ENCODE results near the gene SF3A1.

The SF3A1 gene

GRCh38 chr22:30290342-30291057 lies 66.2 kb downstream of the SF3A1 start:
- Mint-ChIP-seq H3K27me3 (no peaks in the 10 kb centered on the region), H3K36me3 (peaks cover 16% of the 10 kb centered on the region), H3K4me1 (peaks cover 29% of the 10 kb centered on the region), H3K4me3 (peak overlapping the region; percentile 94), H3K9me3 (no peaks in the 10 kb centered on the region), H3K27ac (peak overlapping the region; percentile 77)
- no peak for DNase-seq (ENCODE audit: low spot score in 2 of 2)
- ATAC-seq (ENCODE audit: low read depth) = no peak

- Mint-ChIP-seq H3K36me3 (peaks cover 18% of the 10 kb centered on the region), H3K4me3 (peak overlapping the region; percentile 94), H3K27ac (peak overlapping the region; percentile 77), H3K9me3 (no peaks in the 10 kb centered on the region), H3K27me3 (no peaks in the 10 kb centered on the region), H3K4me1 (peaks cover 29% of the 10 kb centered on the region)
- DNase-seq (ENCODE audit: low spot score in 2 of 2) (no peak), ATAC-seq (ENCODE audit: low read depth) (peak; percentile 30)
These were observed 66.7 kb downstream of the SF3A1 start for GRCh38 chr22:30289980-30290313.

- Mint-ChIP-seq H3K4me1 (peaks cover 29% of the 10 kb centered on the region), H3K27ac (peak within 1 kb of the TSS; percentile 77), H3K36me3 (peaks cover 20% of the 10 kb centered on the region), H3K27me3 (no peaks in the 10 kb centered on the region), H3K9me3 (no peaks in the 10 kb centered on the region), H3K4me3 (peak within 1 kb of the TSS; percentile 94)
- ATAC-seq (ENCODE audit: low read depth) (peak; percentile 76), DNase-seq (ENCODE audit: low spot score in 2 of 2) (peak; percentile 73 to 90)
These were observed 67.3 kb downstream of the SF3A1 start, which contains the start of gene CASTOR1 for GRCh38 chr22:30289141-30289979. TSS of gene CASTOR1 (minus strand) at chr22:30289505. CDS start at chr22:30289497, 8 bp downstream.

GRCh38 chr22:30288419-30289140 lies 68.1 kb downstream of the SF3A1 start:
- H3K27me3 Mint-ChIP-seq = no peaks in the 10 kb centered on the region
- peak overlapping the region; percentile 69 for H3K27ac Mint-ChIP-seq
- peaks cover 29% of the 10 kb centered on the region for H3K4me1 Mint-ChIP-seq
- H3K9me3 Mint-ChIP-seq = no peaks in the 10 kb centered on the region
- ATAC-seq (ENCODE audit: low read depth) = no peak
- peak in 1 of 2 donors; percentile 29 for DNase-seq (ENCODE audit: low spot score in 2 of 2)
- peak overlapping the region; percentile 94 for H3K4me3 Mint-ChIP-seq
- peaks cover 12% of the 10 kb centered on the region for H3K36me3 Mint-ChIP-seq

- peak; percentile 89 for DNase-seq (ENCODE audit: low spot score in 2 of 2)
- Mint-ChIP-seq H3K27ac (peak overlapping the region; percentile 69), H3K36me3 (peaks cover 8% of the 10 kb centered on the region), H3K9me3 (no peaks in the 10 kb centered on the region), H3K4me1 (peaks cover 29% of the 10 kb centered on the region), H3K27me3 (no peaks in the 10 kb centered on the region), H3K4me3 (peak overlapping the region; percentile 94)
- ATAC-seq (ENCODE audit: low read depth) = peak; percentile 50
These were observed 68.9 kb downstream of the SF3A1 start for GRCh38 chr22:30287648-30288418.

- Mint-ChIP-seq H3K4me1 (peaks cover 29% of the 10 kb centered on the region), H3K4me3 (no peak overlapping the region), H3K9me3 (no peaks in the 10 kb centered on the region), H3K36me3 (peaks cover 8% of the 10 kb centered on the region), H3K27ac (no peak overlapping the region), H3K27me3 (peaks cover 2% of the 10 kb centered on the region)
- peak; percentile 26 for ATAC-seq (ENCODE audit: low read depth)
- peak; percentile 83 to 92 for DNase-seq (ENCODE audit: low spot score in 2 of 2)
These were observed 69.7 kb downstream of the SF3A1 start for GRCh38 chr22:30286813-30287647.

- Mint-ChIP-seq H3K36me3 (peaks cover 5% of the 10 kb centered on the region), H3K4me1 (peaks cover 26% of the 10 kb centered on the region), H3K4me3 (no peak overlapping the region), H3K9me3 (no peaks in the 10 kb centered on the region), H3K27me3 (peaks cover 3% of the 10 kb centered on the region), H3K27ac (no peak overlapping the region)
- DNase-seq (ENCODE audit: low spot score in 2 of 2) = no peak
- ATAC-seq (ENCODE audit: low read depth) = no peak
These were observed 70.4 kb downstream of the SF3A1 start for GRCh38 chr22:30286331-30286730.

GRCh38 chr22:30285846-30286200 lies 70.9 kb downstream of the SF3A1 start:
- ATAC-seq (ENCODE audit: low read depth) (no peak), DNase-seq (ENCODE audit: low spot score in 2 of 2) (no peak)
- peaks cover 3% of the 10 kb centered on the region for H3K27me3 Mint-ChIP-seq

GRCh38 chr22:30285176-30285845 lies 71.4 kb downstream of the SF3A1 start:
- DNase-seq (ENCODE audit: low spot score in 2 of 2) (no peak), ATAC-seq (ENCODE audit: low read depth) (no peak)

More at GRCh38 chr22:30285846-30286200, 70.9 kb downstream of the SF3A1 start:
- no peaks in the 10 kb centered on the region for H3K9me3 Mint-ChIP-seq
- peaks cover 24% of the 10 kb centered on the region for H3K4me1 Mint-ChIP-seq
- no peak overlapping the region for H3K27ac Mint-ChIP-seq
- H3K36me3 Mint-ChIP-seq = peaks cover 5% of the 10 kb centered on the region
- no peak overlapping the region for H3K4me3 Mint-ChIP-seq

GRCh38 chr22:30284666-30285065 lies 72.0 kb downstream of the SF3A1 start:
- DNase-seq (ENCODE audit: low spot score in 2 of 2) = no peak
- Mint-ChIP-seq H3K36me3 (peaks cover 5% of the 10 kb centered on the region), H3K9me3 (no peaks in the 10 kb centered on the region), H3K27me3 (peaks cover 5% of the 10 kb centered on the region), H3K27ac (no peak overlapping the region), H3K4me1 (peaks cover 16% of the 10 kb centered on the region), H3K4me3 (no peak overlapping the region)
- ATAC-seq (ENCODE audit: low read depth) = no peak

More at GRCh38 chr22:30285176-30285845, 71.4 kb downstream of the SF3A1 start:
- H3K4me3 Mint-ChIP-seq = no peak overlapping the region
- peaks cover 19% of the 10 kb centered on the region for H3K4me1 Mint-ChIP-seq
- H3K27me3 Mint-ChIP-seq = peaks cover 3% of the 10 kb centered on the region
- no peaks in the 10 kb centered on the region for H3K9me3 Mint-ChIP-seq
- peaks cover 5% of the 10 kb centered on the region for H3K36me3 Mint-ChIP-seq
- H3K27ac Mint-ChIP-seq = no peak overlapping the region

GRCh38 chr22:30284172-30284571 lies 72.5 kb downstream of the SF3A1 start:
- DNase-seq (ENCODE audit: low spot score in 2 of 2) (no peak), ATAC-seq (ENCODE audit: low read depth) (no peak)
- Mint-ChIP-seq H3K36me3 (peaks cover 5% of the 10 kb centered on the region), H3K4me3 (no peak overlapping the region), H3K4me1 (peaks cover 16% of the 10 kb centered on the region), H3K9me3 (no peaks in the 10 kb centered on the region), H3K27me3 (peaks cover 6% of the 10 kb centered on the region), H3K27ac (no peak overlapping the region)

GRCh38 chr22:30283342-30283741 lies 73.4 kb downstream of the SF3A1 start:
- peaks cover 10% of the 10 kb centered on the region for H3K27me3 Mint-ChIP-seq
- H3K4me3 Mint-ChIP-seq = no peak overlapping the region
- H3K9me3 Mint-ChIP-seq = no peaks in the 10 kb centered on the region
- H3K4me1 Mint-ChIP-seq = peaks cover 10% of the 10 kb centered on the region
- no peak for DNase-seq (ENCODE audit: low spot score in 2 of 2)
- ATAC-seq (ENCODE audit: low read depth) = no peak
- no peak overlapping the region for H3K27ac Mint-ChIP-seq
- H3K36me3 Mint-ChIP-seq = peaks cover 5% of the 10 kb centered on the region
